GM12891 (cell line): ENCODE results near the gene SKOR2.

ENCODE experiments used
- PAX5 ChIP-seq: IDR thresholded peaks from 2 replicates; pipeline ENCODE4 v1.6.1; 2011; ENCODE audit warnings: low read length, moderate library complexity, mild to moderate bottlenecking; ENCODE audit not compliant: insufficient read depth, severe bottlenecking
- POLR2A ChIP-seq: IDR thresholded peaks from 2 replicates; pipeline ENCODE4 v1.6.1; 2011; ENCODE audit warnings: low read depth, low read length, control low read depth
- POLR2AphosphoS5 ChIP-seq: IDR thresholded peaks from 2 replicates; pipeline ENCODE4 v1.6.1; 2011; ENCODE audit warnings: low read depth, low read length, control low read depth
- POU2F2 ChIP-seq: IDR thresholded peaks from 2 replicates; pipeline ENCODE4 v1.6.1; 2011; ENCODE audit warnings: low read depth, mild to moderate bottlenecking, control low read depth, low read length, moderate library complexity
- SPI1 ChIP-seq: IDR thresholded peaks from 2 replicates; pipeline ENCODE4 v1.6.1; 2011; ENCODE audit warnings: low read depth, low read length, control low read depth
- TAF1 ChIP-seq: IDR thresholded peaks from 2 replicates; pipeline ENCODE4 v1.6.1; 2011; ENCODE audit warnings: low read depth, low read length, control low read depth

GRCh38 chr18:47294801-47295200 is 43.3 kb upstream of the SKOR2 start:
- TF ChIP-seq POLR2AphosphoS5 = no peak
- no peak for TF ChIP-seq POLR2A
- no peak for TF ChIP-seq TAF1
- TF ChIP-seq SPI1 = no peak
- TF ChIP-seq PAX5 = no peak
- TF ChIP-seq POU2F2 = no peak
